Measurements from ENCODE around the gene RBM15B. TPM values are rescaled to one million over a fixed set of nuclear protein-coding genes. Genes with fewer than 3 reads are reported as not detected.

RBM15B gene
- total RNA-seq, 4 donors from 2014 or later, result 4.9 to 13.7 (median 8.9) TPM

DNA sequence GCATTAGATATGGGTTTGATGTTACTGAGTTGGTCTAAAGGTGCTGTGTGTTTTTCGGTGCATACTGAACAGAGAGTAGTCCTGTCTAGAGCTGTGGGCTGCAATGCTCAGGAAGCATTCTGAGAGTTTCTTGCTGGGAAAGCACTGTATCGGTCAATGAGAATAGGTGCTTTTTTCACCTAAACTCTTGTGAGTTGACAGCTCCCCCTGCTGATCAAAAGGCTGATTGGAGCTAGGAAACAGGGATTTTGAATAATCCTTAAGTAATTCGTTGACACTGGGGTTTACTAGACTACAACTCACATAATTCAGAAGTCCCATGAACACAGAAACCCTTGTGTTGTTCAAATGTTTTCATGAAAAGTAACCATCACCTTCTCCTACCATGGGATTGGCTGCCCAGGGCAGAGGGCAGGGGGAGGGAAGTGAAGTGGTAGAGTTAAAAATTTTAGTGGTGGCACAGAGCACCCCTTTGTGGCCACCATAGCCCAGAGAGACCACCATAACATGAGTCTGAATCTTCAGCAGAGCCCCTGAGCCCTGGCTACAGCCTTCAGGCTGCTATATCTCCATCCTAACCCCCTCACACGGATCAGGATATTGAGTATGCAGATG, 19.0 kb upstream of the RBM15B start:
- no peak overlapping the region for H3K4me3 ChIP-seq
- peak; percentile 30 to 46 for ATAC-seq
- H3K4me1 ChIP-seq, result no peaks in the 10 kb centered on the region
- in situ Hi-C loops (cut with MboI; ENCODE audit: low sequenced_read_pairs in 4 of 4), result loop anchor here in 2 of 4 donors (10.0 kb wide), 2 partner anchors 747 to 757 kb away; partner anchors contain the start of genes CISH (in 1 of the 2) and MAPKAPK3 (in 1 of the 2)
- TF ChIP-seq POLR2A (IDR thresholded peaks at IDR 0.05), result no peak
- TF ChIP-seq, protein P1, sequence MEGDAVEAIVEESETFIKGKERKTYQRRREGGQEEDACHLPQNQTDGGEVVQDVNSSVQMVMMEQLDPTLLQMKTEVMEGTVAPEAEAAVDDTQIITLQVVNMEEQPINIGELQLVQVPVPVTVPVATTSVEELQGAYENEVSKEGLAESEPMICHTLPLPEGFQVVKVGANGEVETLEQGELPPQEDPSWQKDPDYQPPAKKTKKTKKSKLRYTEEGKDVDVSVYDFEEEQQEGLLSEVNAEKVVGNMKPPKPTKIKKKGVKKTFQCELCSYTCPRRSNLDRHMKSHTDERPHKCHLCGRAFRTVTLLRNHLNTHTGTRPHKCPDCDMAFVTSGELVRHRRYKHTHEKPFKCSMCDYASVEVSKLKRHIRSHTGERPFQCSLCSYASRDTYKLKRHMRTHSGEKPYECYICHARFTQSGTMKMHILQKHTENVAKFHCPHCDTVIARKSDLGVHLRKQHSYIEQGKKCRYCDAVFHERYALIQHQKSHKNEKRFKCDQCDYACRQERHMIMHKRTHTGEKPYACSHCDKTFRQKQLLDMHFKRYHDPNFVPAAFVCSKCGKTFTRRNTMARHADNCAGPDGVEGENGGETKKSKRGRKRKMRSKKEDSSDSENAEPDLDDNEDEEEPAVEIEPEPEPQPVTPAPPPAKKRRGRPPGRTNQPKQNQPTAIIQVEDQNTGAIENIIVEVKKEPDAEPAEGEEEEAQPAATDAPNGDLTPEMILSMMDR (IDR thresholded peaks at IDR 0.05 in 4 of 5, conservative IDR thresholded peaks at IDR 0.05 in 1 of 5), result peak in 4 of 5 experiments; percentile 19 to 46 (median 40)
- no peak for DNase-seq
- no peaks in the 10 kb centered on the region for H3K27me3 ChIP-seq
- H3K27ac ChIP-seq, result no peak overlapping the region
- H3K36me3 ChIP-seq, result no peaks in the 10 kb centered on the region
- no peaks in the 10 kb centered on the region for H3K9me3 ChIP-seq
- intact Hi-C loops (cut with DNase I; ENCODE audit: low total_unique reads), result loop anchor here (5.0 kb wide), 1 partner anchor 755 kb away; the partner anchor contains the start of gene MAPKAPK3

DNA sequence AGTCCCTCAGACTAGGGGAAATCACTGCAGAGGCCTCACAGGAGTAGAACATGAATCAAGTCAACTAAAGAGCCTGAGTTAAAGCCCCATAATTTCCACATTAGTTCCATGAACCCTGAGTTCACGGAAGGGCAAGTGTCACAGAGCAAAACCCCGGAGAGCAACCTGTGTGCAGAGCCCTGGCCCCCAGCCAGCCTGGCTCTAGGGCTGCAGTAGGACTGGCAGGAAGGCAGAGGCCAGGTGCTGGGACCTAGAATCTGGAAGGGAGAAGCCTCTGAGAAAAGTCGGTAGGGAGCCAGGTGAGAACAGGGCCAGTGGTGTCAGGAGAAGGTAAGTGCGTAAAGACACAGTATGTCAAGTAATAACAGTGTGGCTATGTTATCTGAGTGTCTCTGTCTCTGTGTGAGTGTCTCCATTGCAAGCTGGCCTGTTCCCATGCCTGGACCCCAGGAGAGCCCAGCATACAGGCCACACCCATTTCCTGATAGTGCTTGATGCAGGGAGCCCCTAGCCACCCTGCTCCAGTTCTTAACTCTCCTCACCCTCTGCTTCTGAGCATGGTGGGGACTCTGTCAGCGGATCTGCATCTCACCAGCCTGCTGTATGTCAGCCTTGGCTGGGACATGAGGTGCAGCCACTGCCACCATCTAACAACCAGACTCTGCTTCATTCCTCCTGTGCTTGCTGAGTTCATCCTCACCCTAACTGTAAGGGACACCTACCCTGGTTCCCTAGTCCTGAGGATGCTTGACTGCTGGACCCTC, 17.2 kb upstream of the RBM15B start:
- in situ Hi-C loops (cut with MboI; ENCODE audit: low sequenced_read_pairs in 4 of 4), result loop anchor here in 2 of 4 donors (10.0 kb wide), 2 partner anchors 749 to 759 kb away; partner anchors contain the start of genes CISH (in 1 of the 2) and MAPKAPK3 (in 1 of the 2)
- no peaks in the 10 kb centered on the region for H3K4me1 ChIP-seq
- no peak for ATAC-seq
- H3K4me3 ChIP-seq, result no peak overlapping the region
- DNase-seq, result no peak
- no peaks in the 10 kb centered on the region for H3K9me3 ChIP-seq
- no peaks in the 10 kb centered on the region for H3K27me3 ChIP-seq
- TF ChIP-seq, protein P1 (IDR thresholded peaks at IDR 0.05 in 4 of 5, conservative IDR thresholded peaks at IDR 0.05 in 1 of 5), result no peak
- no peak for TF ChIP-seq POLR2A (IDR thresholded peaks at IDR 0.05)
- no peaks in the 10 kb centered on the region for H3K36me3 ChIP-seq
- intact Hi-C loops (cut with DNase I; ENCODE audit: low total_unique reads), result loop anchor here (5.0 kb wide), 1 partner anchor 757 kb away; the partner anchor contains the start of gene MAPKAPK3
- no peak overlapping the region for H3K27ac ChIP-seq

DNA sequence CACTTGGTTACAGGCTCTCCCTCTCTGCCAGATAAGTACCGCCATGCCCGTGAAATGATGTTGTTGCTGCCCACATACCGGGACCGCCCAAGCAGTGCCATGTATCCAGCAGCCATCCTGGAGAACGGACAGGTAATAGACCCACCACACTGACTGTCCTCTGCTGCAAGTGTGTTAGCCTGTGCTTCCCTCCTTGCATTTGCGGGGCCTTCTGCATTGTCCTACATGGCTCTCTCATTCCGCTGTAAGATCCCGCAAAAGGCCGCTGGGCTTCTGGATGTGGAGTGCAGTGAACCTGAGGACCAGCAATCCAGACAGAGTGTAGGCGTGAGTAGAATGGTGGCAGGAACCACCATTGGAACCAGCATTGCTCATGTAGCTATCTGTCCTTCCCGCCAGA, 16.6 kb upstream of the RBM15B start:
- intact Hi-C loops (cut with DNase I; ENCODE audit: low total_unique reads), result loop anchor here (5.0 kb wide), 1 partner anchor 757 kb away; the partner anchor contains the start of gene MAPKAPK3
- TF ChIP-seq, protein P1 (IDR thresholded peaks at IDR 0.05 in 4 of 5, conservative IDR thresholded peaks at IDR 0.05 in 1 of 5), result no peak
- TF ChIP-seq POLR2A (IDR thresholded peaks at IDR 0.05), result no peak

DNA sequence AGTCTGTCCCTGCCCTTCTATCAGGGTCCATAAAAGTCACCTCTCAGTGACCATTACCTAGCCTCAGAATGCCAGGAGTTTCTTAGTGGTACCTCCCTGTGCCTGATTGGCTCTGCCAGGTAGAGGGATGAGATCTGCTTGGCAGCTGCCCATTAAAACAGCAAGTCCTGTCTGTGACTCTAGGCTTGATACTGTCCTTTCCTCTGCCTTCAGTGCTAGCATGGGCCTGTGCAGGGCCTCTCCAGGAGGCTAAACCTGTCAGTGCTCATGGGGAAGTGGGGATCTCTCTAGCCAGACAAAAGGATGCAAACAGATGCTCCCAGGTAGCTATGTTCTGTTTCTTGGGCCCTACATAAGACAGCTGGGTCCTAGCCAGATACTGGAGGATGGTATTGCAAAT, 15.9 kb upstream of the RBM15B start:
- TF ChIP-seq POLR2A (IDR thresholded peaks at IDR 0.05), result no peak
- TF ChIP-seq, protein P1 (IDR thresholded peaks at IDR 0.05 in 4 of 5, conservative IDR thresholded peaks at IDR 0.05 in 1 of 5), result no peak
- Histone ChIP-seq H3K4me3 (no peak overlapping the region), H3K27ac (no peak overlapping the region), H3K27me3 (no peaks in the 10 kb centered on the region), H3K4me1 (no peaks in the 10 kb centered on the region), H3K9me3 (no peaks in the 10 kb centered on the region), H3K36me3 (no peaks in the 10 kb centered on the region)
- ATAC-seq, result no peak
- intact Hi-C loops (cut with DNase I; ENCODE audit: low total_unique reads) (no loop called here), in situ Hi-C loops (cut with MboI; ENCODE audit: low sequenced_read_pairs in 4 of 4) (loop anchor here in 3 of 4 donors (10.0 to 25.0 kb wide), 5 partner anchors 287 to 763 kb away; partner anchors contain the start of genes CISH (in 2 of the 3), MAPKAPK3 (in 2 of the 3) and TEX264 (in 1 of the 3))
- no peak for DNase-seq

More for the DNA sequence above, 16.6 kb upstream of the RBM15B start:
- in situ Hi-C loops (cut with MboI; ENCODE audit: low sequenced_read_pairs in 4 of 4), result loop anchor here in 2 of 4 donors (10.0 kb wide), 2 partner anchors 750 to 760 kb away; partner anchors contain the start of genes CISH (in 1 of the 2) and MAPKAPK3 (in 1 of the 2)
- Histone ChIP-seq H3K4me1 (no peaks in the 10 kb centered on the region), H3K36me3 (no peaks in the 10 kb centered on the region), H3K9me3 (no peaks in the 10 kb centered on the region), H3K4me3 (no peak overlapping the region), H3K27ac (no peak overlapping the region), H3K27me3 (no peaks in the 10 kb centered on the region)
- ATAC-seq, result no peak
- no peak for DNase-seq
